ENCODE data around the gene POLR2B.
"Not testable (repeated sequence)": the region's sequence is repeated elsewhere in the genome, so short reads cannot be mapped to it uniquely, and the experiment has no call there.

POLR2B gene

DNA sequence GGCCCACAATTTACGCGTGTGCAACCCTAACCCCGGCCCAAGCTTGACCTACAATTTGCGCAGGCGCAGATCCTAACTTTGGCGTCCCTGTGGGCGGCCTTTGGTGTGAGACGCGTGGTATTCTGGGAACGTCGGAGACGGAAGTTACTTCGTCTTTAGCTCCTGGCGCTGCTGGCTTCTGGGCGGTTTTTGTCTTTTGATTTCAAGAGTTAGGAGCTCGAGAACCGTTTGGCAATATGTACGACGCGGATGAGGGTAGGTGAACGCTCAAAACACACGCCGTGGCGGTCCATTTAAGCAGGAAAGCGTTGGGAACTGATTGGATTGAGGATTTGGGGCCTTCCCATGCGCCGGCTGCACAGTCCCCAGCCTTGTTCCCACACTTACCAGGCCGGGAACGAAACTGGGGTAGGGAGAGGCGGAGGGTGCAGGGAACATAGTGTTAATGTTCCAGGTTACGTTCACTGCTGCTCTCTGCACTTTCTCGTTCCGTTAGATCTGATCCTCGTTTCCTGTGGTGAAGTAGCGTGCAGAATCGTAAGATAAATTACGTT, at the start of gene POLR2B:
Gene POLR2B (plus strand): TSS at position 147 of the 554 bp plus-strand sequence. CDS start 90 bp downstream, at position 237.
- peak; percentile 97 for DNase-seq (ENCODE audit: low spot score)

GRCh38 chr4:56930638-56931037, 48.1 kb upstream of the POLR2B start:
- no peak for DNase-seq (ENCODE audit: low spot score)

DNA sequence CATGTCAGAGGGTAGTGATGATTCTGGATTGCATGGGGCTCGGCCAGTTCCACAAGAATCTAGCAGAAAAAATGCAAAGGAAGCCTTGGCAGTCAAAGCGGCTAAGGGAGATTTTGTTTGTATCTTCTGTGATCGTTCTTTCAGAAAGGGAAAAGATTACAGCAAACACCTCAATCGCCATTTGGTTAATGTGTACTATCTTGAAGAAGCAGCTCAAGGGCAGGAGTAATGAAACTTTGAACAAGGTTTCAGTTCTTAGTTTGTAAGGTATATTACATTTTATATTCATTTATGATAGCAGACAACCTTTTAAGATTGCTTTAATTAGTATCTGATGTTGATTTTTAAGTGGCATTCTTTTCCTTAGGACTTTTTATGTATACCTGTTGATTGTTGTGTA, 46.8 kb upstream of the POLR2B start:
- DNase-seq (ENCODE audit: low spot score): no peak

DNA sequence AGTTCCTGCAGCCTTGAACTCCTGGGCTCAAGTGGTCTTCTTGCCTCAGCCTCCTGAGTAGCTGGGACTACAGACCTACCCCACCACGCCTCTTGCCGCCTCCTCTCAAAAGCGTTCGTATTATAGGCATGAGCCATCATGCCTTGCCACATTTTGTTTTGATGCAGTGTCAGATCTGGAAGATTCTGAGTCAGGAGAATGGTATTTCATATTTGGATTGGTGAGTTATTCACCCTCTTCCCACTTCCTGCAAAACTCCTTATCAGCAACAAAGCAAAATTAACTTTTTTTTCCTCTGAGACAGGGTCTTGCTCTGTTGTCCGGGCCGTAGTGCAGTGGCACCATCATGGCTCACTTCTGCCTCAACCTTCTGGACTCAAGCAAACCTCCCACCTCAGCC, 41.4 kb upstream of the POLR2B start:
- DNase-seq (ENCODE audit: low spot score): no peak

GRCh38 chr4:56939826-56940225, 38.9 kb upstream of the POLR2B start:
- DNase-seq (ENCODE audit: low spot score): not testable (repeated sequence)

DNA sequence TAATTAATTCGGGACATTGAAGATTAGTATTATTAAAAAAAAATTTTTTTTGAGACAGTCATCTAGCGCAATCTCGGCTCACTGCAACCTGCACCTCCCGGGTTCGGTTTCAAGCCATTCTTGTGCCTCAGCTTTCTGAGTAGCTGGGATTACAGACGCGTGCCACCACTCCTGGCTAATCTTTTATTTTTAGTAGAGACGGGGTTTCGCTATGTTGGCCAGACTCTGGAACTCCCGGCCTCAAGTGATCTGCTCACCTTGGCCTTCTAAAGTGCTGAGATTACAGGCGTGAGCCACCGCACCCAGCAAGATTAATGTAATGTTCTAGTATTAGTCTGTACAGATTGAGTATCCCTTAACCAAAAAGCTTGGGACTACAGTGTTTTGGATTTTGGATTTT, 38.3 kb upstream of the POLR2B start:
- DNase-seq (ENCODE audit: low spot score): no peak

GRCh38 chr4:56940971-56941370, 37.7 kb upstream of the POLR2B start:
- DNase-seq (ENCODE audit: low spot score): no peak

DNA sequence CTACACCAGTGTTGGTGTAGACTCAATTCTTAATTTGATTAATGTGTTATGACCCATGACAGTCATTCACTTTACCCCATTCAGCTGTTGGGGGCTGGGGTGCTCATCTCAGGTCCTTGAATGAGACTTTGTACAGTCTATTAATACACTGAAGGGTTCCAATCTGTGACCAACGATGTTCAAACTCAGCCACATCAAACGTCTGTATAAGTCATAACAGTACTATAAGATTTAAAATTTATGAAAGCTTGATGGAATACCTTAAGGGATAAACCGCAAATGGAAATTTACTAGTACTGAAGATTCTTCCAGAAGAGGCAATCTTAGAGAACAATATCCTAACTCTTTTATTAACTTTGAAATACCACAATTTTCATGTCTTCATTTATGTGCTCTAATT, 37.3 kb upstream of the POLR2B start:
- no peak for DNase-seq (ENCODE audit: low spot score)

DNA sequence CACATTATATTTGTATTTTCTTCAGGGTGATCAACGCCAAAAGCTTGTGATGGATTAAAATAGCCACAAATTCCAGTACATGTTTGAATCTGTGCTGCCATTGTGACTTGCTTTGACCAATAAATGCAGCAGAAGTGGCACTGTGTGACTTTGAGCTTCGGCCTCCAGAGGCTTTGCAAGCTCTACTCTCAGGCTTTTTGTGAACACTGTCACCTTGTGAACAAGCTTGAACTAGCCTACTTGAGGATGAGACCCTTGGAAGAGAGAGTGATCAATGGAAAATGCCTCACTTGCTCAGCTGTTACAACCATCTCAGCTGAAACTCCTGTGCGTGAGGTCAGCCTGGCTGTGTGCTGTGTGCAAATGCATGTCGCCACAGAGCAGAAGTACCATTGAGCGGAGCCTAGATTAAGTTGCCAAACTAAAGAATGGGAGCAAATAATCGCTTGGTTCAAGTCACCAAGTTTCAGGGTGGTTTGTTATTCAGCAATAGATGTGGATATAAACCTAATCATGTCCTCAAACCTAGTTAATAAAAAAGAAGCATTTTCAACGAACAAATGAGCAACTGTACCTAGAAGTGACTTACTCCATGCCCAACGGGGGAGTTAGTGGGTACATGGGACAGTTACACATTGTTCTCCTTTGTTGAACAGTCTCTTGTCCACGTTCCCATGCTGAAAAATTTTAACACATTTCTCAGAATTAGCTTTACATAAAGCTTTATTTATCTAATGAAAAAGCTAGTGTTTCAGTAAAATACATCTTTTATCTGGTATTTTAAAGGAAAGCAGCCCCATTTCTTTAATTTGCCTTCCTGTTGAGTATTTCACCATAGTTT, 24.8 kb upstream of the POLR2B start:
- peak; percentile 82 for DNase-seq (ENCODE audit: low spot score)

GRCh38 chr4:56958111-56958517, 20.6 kb upstream of the POLR2B start:
- DNase-seq (ENCODE audit: low spot score): peak; percentile 78

- no peak for DNase-seq (ENCODE audit: low spot score)
Measured at GRCh38 chr4:56959100-56959499, 19.6 kb upstream of the POLR2B start.

DNA sequence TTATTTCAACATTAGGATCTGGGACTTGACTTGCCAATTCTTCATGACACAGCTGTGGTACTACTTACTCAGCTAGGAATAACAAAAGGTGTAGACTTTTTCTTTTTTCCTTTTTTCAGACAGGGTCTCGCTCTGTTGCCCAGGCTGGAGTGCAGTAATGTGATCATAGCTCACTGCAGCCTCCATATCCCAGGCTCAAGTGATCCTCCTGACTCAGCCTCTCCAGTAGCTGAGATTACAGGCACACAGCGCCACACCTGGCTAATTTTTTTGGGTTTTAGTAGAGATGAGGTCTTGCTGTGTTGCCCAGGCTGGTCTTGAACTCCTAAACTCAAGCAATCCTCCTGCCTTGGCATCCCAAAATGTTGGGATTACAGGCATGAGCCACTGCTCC, 17.6 kb upstream of the POLR2B start:
- no peak for DNase-seq (ENCODE audit: low spot score)

- no peak for DNase-seq (ENCODE audit: low spot score)
Measured at GRCh38 chr4:56971383-56971782, 7.3 kb upstream of the POLR2B start.

GRCh38 chr4:56972389-56972788, 6.3 kb upstream of the POLR2B start:
- no peak for DNase-seq (ENCODE audit: low spot score)

GRCh38 chr4:56972809-56973208, 5.9 kb upstream of the POLR2B start:
- no peak for DNase-seq (ENCODE audit: low spot score)

- DNase-seq (ENCODE audit: low spot score): no peak
Measured at GRCh38 chr4:56973336-56973735, 5.4 kb upstream of the POLR2B start.

DNA sequence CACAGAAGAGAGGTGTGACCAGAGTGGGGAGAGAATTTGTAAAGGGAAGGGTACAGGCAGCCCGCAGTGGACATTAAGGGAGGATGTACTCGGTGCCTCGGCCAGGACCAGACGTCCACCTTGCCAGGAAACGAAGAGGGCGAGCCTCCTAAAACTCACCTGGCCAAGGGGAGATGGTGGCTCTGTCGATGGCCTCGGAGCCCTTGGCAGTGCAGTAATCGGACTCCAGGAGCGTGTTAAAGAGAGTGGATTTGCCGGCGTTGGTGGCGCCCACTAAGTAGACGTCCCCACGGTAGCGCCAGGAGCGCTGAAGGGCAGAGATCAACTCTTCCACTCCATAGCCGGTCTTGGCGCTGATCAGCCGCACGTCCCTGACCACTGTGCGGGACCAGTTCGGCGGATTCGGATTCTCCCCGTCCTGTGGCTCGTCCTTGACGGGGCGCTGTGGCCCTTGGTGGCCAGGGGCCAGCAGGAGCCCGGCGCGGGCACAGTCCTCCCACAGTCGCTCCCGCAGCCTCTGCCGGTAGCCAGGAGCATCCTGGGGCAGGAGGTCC, 2.3 kb upstream of the POLR2B start:
- DNase-seq (ENCODE audit: low spot score): no peak

DNA sequence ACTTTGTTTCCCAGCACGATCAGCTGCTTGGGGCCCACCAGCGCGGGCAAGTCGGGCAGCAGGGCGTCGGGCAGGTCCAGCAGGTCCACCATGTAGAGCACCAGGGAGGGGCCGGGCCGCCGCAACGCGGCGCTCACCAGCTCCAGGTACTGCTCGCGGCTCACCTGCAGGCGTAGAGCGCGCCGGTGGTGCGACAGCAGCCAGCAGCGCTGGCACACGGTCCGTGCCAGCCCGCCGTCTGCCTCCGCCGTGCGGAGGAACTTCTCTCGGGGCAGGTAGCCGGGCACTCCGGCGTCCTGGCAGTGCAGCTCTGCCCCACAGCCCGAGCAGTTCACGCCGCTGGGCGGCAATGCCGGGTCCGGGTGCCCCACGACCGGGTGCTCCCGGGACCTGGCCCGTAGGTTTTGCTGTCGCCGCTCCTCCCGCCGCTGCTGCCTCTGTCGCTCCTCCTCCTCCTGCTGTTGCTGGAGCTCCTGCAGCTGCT, 1.8 kb upstream of the POLR2B start:
- no peak for DNase-seq (ENCODE audit: low spot score)

- DNase-seq (ENCODE audit: low spot score): peak; percentile 98
Measured at GRCh38 chr4:56977321-56978012, 1.2 kb upstream of the POLR2B start, which contains the start of gene NOA1. TSS of gene NOA1 (minus strand) at chr4:56977606. CDS start at chr4:56977585, 21 bp downstream.

- no peak for DNase-seq (ENCODE audit: low spot score)
Measured at GRCh38 chr4:56979421-56980072, 851 bp downstream of the POLR2B start.

- DNase-seq (ENCODE audit: low spot score): no peak
Measured at GRCh38 chr4:56981795-56982201, 3.1 kb downstream of the POLR2B start.

- DNase-seq (ENCODE audit: low spot score): no peak
Measured at GRCh38 chr4:56986192-56986591, 7.5 kb downstream of the POLR2B start.

Data from pons (tissue), 1 donor.